Endothelial cell of umbilical vein (primary cell): ENCODE data around the gene SLC47A1. TPM values are rescaled to one million over a fixed set of nuclear protein-coding genes. Genes with fewer than 3 reads are reported as not detected.

Source experiments
- BruUV-seq: library from RNA; stranded (reverse); fragments of 400-500 nt; replicated peaks from 2 replicates; lab custom pipeline; 2021; lab: Mats Ljungman, UMichigan
- CTCF ChIA-PET: fragments of 300-600, 350-600 bp; sonication (Branson Sonifier 250); formaldehyde crosslinking; loops from one replicate; lab custom pipeline; 2021; ENCODE audit warnings: antibody characterized with exemption, inconsistent platforms; lab: Charles Lee
- POLR2A ChIA-PET: fragments of 300-600, 350-600 bp; sonication (Branson Sonifier 250); formaldehyde crosslinking; loops from one replicate; lab custom pipeline; 2021; ENCODE audit warnings: antibody characterized with exemption, inconsistent platforms; lab: Charles Lee
- DNase-seq: peaks from one replicate; pipeline ENCODE4 v3.0.0-alpha.2; 2011; ENCODE audit warnings: low read depth, low spot score
- FAIRE-seq: peaks from 2 replicates; lab custom pipeline; 2011; peaks lifted over from hg19 to GRCh38; lab: Jason Lieb, UNC
- H2AFZ ChIP-seq: 2 replicates; pipeline ENCODE4 v1.6.0; 2012; ENCODE audit warnings: low read depth, low read length, control low read depth, inconsistent platforms
- H3K27ac ChIP-seq: 2 replicates; pipeline ENCODE4 v1.5.1; 2011; ENCODE audit warnings: low read depth, mild to moderate bottlenecking, control low read depth, low read length, moderate library complexity; ENCODE audit not compliant: insufficient read depth
- H3K27me3 ChIP-seq, 2 experiments: 2 replicates each; pipeline versions ENCODE4 v1.6.0 to v1.6.1; 2011; ENCODE audit warnings: low read length in 2 of 2, mixed read lengths in 1 of 2; ENCODE audit not compliant: control insufficient read depth in 2 of 2, insufficient read depth in 2 of 2
- H3K36me3 ChIP-seq, 2 experiments: 2 replicates in 1 of 2; 3 replicates in 1 of 2; pipeline ENCODE4 v1.5.1; 2011; ENCODE audit warnings: low read length in 2 of 2, mild to moderate bottlenecking in 1 of 2, moderate library complexity in 1 of 2; ENCODE audit not compliant: control insufficient read depth in 2 of 2, insufficient read depth in 2 of 2; ENCODE audit errors: extremely low read depth in 1 of 2
- H3K4me1 ChIP-seq: 3 replicates; pipeline ENCODE4 v1.5.1; 2011; ENCODE audit warnings: mild to moderate bottlenecking, low read length; ENCODE audit not compliant: control insufficient read depth, insufficient read depth; ENCODE audit errors: extremely low read depth
- H3K4me2 ChIP-seq: 2 replicates; pipeline ENCODE4 v1.6.1; 2011; ENCODE audit warnings: low read length, control low read depth, mixed read lengths; ENCODE audit not compliant: insufficient read depth
- H3K4me3 ChIP-seq, 3 experiments: fragments of 200-600 bp in 1 of 3; sonication (generic), shearing (Covaris generic) in 1 of 3; replicated peaks in 1 of 3; 2 replicates each; pipeline ENCODE4 v1.5.1; 2011 to 2016; ENCODE audit warnings: control low read depth in 3 of 3, low read length in 3 of 3, mild to moderate bottlenecking in 2 of 3, inconsistent platforms in 1 of 3, low read depth in 1 of 3, moderate library complexity in 1 of 3; ENCODE audit not compliant: insufficient read depth in 1 of 3
- H3K79me2 ChIP-seq: 2 replicates; pipeline ENCODE4 v1.6.0; 2012; ENCODE audit warnings: low read length, inconsistent platforms; ENCODE audit not compliant: control insufficient read depth, insufficient read depth
- H3K9ac ChIP-seq: replicated peaks from 2 replicates; pipeline ENCODE3; 2011; ENCODE audit warnings: low read length, control low read depth; ENCODE audit not compliant: insufficient read depth; ENCODE audit errors: extremely low read depth
- H3K9me1 ChIP-seq: replicated peaks from 3 replicates; pipeline ENCODE4 v1.6.0; 2011; ENCODE audit warnings: mild to moderate bottlenecking, low read length; ENCODE audit not compliant: control insufficient read depth, insufficient read depth; ENCODE audit errors: extremely low read depth
- H3K9me3 ChIP-seq: replicated peaks from 2 replicates; pipeline ENCODE4 v1.5.1; 2012; ENCODE audit warnings: low read length, inconsistent platforms; ENCODE audit not compliant: control insufficient read depth, insufficient read depth
- H4K20me1 ChIP-seq: replicated peaks from 2 replicates; pipeline ENCODE3; 2011; ENCODE audit warnings: mild to moderate bottlenecking, low read length; ENCODE audit not compliant: control insufficient read depth, insufficient read depth; ENCODE audit errors: extremely low read depth
- FOS ChIP-seq: IDR thresholded peaks from 2 replicates; pipeline ENCODE4 v1.6.1; 2011; ENCODE audit warnings: mild to moderate bottlenecking, low read length, moderate library complexity, borderline replicate concordance; ENCODE audit not compliant: insufficient read depth
- JUN ChIP-seq: IDR thresholded peaks from 2 replicates; pipeline ENCODE4 v1.6.1; 2011; ENCODE audit warnings: borderline replicate concordance, low read depth; ENCODE audit not compliant: insufficient read length, insufficient read depth
- MYC ChIP-seq: IDR thresholded peaks from one replicate; pipeline ENCODE4 v1.6.1; 2011; ENCODE audit warnings: mild to moderate bottlenecking, low read depth, low read length
- POLR2AphosphoS5 ChIP-seq: IDR thresholded peaks from 2 replicates; pipeline ENCODE4 v1.6.1; 2012; ENCODE audit warnings: low read depth, mild to moderate bottlenecking, control low read depth, low read length, moderate library complexity; ENCODE audit not compliant: insufficient read depth
- dilution Hi-C: fragments of 300-500 bp; cut with MboI; formaldehyde crosslinking; loops from one replicate; pipeline ENCODE4 v1.15.0; 2019; ENCODE audit warnings: low sequenced_read_pairs; ENCODE audit not compliant: extremely low pct_ligation_motif_present
- intact Hi-C: fragments of 100-400 bp; cut with micrococcal nuclease; formaldehyde crosslinking; loops from one replicate; pipeline ENCODE4 v1.10.0; 2022
- polyA plus RNA-seq, 4 experiments: library from polyadenylated mRNA; depleted of rRNA in 3 of 4; stranded (reverse) in 3 of 4; unstranded in 1 of 4; fragments of >200 nt; gene quantifications; 2 replicates each; pipeline versions ENCODE4 v1.2.1 to v1.2.3, GENCODE V29; 2011 to 2012; ENCODE audit warnings: missing spikeins in 1 of 4
- total RNA-seq: library from RNA; stranded (reverse); gene quantifications from 2 replicates; pipeline ENCODE4 v1.2.3, GENCODE V29; 2021
- TF ChIP-seq, protein P1 (sequence below): IDR thresholded peaks from 2 replicates; pipeline ENCODE4 v1.6.1; 2011; ENCODE audit not compliant: insufficient read depth, insufficient read length

Gene SLC47A1
- total and polyA plus RNA-seq, 2 donors (not counting 3 experiments of a cell fraction or from before 2014, with no cell fraction given) = 3.3 to 6.9 TPM

GRCh38 chr17:19574956-19575355 is 41.3 kb downstream of the SLC47A1 start:
- Histone ChIP-seq H2AFZ (no peak overlapping the region), H3K27me3 (no peaks in the 10 kb centered on the region), H3K4me3 (no peak overlapping the region), H3K4me1 (no peaks in the 10 kb centered on the region), H3K36me3 (no peaks in the 10 kb centered on the region), H3K27ac (no peak overlapping the region), H3K79me2 (no peaks in the 10 kb centered on the region), H3K9me1 (no peaks in the 10 kb centered on the region), H3K9ac (no peak overlapping the region), H4K20me1 (no peaks in the 10 kb centered on the region), H3K9me3 (no peaks in the 10 kb centered on the region), H3K4me2 (no peak overlapping the region)
- POLR2A ChIA-PET = no interaction called here
- FAIRE-seq = no peak
- CTCF ChIA-PET = interaction anchor here (1.1 kb wide), 1 partner anchor 170 kb away, joined by 3 read pairs; no protein-coding TSS in a partner anchor
- TF ChIP-seq, protein P1, sequence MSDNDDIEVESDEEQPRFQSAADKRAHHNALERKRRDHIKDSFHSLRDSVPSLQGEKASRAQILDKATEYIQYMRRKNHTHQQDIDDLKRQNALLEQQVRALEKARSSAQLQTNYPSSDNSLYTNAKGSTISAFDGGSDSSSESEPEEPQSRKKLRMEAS = no peak
- no peak for TF ChIP-seq JUN
- TF ChIP-seq MYC = no peak
- TF ChIP-seq POLR2AphosphoS5 = no peak
- no peak for TF ChIP-seq FOS
- DNase-seq = no peak
- intact Hi-C loops (no loop called here), dilution Hi-C loops (no loop called here)
- no TSS peak for BruUV-seq

GRCh38 chr17:19578545-19578944 is 44.9 kb downstream of the SLC47A1 start:
- Histone ChIP-seq H3K4me3 (no peak overlapping the region), H3K9ac (no peak overlapping the region), H3K27ac (no peak overlapping the region), H3K9me3 (no peaks in the 10 kb centered on the region), H4K20me1 (no peaks in the 10 kb centered on the region), H3K4me1 (no peaks in the 10 kb centered on the region), H2AFZ (no peak overlapping the region), H3K9me1 (no peaks in the 10 kb centered on the region), H3K4me2 (no peak overlapping the region), H3K36me3 (no peaks in the 10 kb centered on the region), H3K27me3 (peaks cover 0 to 2% of the 10 kb centered on the region in 2 experiments), H3K79me2 (no peaks in the 10 kb centered on the region)
- TF ChIP-seq JUN = no peak
- CTCF ChIA-PET = interaction anchor here (1.1 to 1.3 kb wide), 3 partner anchors 8 to 37 kb away, joined by 3 to 5 read pairs (median 4); no protein-coding TSS in a partner anchor
- no peak for FAIRE-seq
- DNase-seq = no peak
- dilution Hi-C loops = no loop called here
- POLR2A ChIA-PET = no interaction called here
- intact Hi-C loops = no loop called here
- BruUV-seq = no TSS peak
